GM04504 (cell line): ENCODE results near the gene ING2.
"Not testable (repeated sequence)": the region's sequence is repeated elsewhere in the genome, so short reads cannot be mapped to it uniquely, and the experiment has no call there.

ENCODE experiments used
- DNase-seq: peaks from one replicate; pipeline ENCODE4 v3.0.0-alpha.2; 2012; ENCODE audit warnings: low read depth

ING2 gene, protein sequence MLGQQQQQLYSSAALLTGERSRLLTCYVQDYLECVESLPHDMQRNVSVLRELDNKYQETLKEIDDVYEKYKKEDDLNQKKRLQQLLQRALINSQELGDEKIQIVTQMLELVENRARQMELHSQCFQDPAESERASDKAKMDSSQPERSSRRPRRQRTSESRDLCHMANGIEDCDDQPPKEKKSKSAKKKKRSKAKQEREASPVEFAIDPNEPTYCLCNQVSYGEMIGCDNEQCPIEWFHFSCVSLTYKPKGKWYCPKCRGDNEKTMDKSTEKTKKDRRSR

DNA sequence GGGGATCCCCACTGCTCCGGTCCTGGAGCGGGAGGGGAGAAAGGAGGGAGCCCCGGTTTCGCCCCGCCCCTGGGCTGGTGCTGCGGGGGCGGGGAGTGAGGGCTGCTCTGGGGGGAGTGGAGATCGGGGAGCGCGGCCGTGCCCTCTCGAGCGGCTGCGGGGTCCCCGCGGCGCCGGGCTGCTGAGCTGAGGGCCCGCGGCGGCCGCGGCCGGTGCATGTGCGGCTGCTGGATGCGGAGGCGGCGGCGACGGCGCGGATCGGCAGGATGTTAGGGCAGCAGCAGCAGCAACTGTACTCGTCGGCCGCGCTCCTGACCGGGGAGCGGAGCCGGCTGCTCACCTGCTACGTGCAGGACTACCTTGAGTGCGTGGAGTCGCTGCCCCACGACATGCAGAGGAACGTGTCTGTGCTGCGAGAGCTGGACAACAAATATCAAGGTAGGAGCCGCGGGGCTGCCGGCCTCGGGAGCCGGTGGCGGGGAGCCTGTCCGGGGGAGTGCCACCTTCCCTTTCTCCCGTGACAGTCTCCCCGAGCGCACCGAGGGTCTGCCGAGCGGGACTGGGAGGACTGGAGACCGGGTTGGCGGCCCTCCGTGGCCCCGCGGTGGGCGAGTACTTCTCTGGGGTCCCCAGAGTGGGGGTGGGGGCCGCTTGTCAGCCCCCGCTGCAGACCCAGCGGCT, at the start of gene ING2:
Gene ING2 (plus strand): TSS at position 129 of the 681 bp plus-strand sequence. CDS start 138 bp downstream, at position 267.
- DNase-seq = no peak

DNA sequence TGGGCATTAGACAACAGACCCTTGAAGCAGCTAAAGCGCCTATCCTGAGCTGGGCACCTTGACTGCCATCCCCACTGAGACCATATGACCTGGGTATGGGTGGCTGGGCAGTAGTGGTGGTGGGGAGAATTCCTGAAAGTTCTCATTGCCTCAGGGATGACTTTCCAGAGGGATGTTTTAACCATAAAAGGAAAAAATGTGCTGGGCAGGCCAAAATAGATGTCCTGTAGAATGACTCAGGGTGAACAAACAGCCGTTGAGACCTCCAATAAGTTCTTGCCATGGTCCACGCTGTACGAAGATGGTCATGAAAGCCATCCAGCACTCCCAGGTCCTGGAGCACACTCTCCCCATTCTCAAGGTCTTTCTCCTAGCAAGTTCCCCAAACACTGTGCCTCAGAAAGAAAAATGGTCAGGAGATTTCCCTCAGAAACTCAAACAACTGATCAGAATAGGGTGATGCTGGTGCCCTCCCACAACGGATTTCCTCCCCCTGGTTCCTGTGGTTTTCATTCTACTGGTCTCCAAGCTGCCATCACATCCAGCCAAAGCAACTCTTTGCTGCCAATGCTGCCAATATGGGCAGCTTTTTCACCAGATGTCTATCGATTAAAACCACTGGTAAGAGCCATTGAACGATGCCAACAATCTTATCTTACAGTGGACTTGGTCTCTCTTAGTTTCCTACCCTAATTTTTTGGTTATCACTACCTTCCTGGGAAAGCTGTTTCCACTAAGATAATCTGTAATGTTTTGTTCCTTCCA, 49.2 kb upstream of the ING2 start:
- no peak for DNase-seq

DNA sequence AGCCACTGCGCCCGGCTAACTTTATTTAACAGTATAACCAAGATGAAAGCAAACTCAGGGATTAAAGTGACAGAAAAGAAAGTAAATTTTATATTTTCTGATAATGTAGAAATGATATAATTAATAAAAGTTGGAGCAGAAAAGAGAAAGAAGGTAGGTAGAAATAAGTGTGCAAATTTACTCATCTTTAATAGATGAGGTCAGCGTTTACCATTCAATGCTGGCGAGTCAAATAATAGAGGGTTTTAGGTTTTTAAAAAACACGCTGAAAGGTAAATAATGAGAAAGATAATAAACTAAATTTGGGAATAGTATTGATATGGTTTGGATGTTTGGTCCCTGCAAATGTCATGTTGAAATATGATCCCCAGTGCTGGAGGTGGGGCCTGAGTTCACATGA, 46.9 kb upstream of the ING2 start:
- no peak for DNase-seq

- DNase-seq = not testable (repeated sequence)
Measured at GRCh38 chr4:183463903-183464619, 40.8 kb upstream of the ING2 start.

- not testable (repeated sequence) for DNase-seq
Measured at GRCh38 chr4:183465879-183466278, 39.0 kb upstream of the ING2 start.

- DNase-seq = no peak
Measured at GRCh38 chr4:183467246-183467645, 37.6 kb upstream of the ING2 start.

- DNase-seq = no peak
Measured at GRCh38 chr4:183468210-183469095, 36.4 kb upstream of the ING2 start.

DNA sequence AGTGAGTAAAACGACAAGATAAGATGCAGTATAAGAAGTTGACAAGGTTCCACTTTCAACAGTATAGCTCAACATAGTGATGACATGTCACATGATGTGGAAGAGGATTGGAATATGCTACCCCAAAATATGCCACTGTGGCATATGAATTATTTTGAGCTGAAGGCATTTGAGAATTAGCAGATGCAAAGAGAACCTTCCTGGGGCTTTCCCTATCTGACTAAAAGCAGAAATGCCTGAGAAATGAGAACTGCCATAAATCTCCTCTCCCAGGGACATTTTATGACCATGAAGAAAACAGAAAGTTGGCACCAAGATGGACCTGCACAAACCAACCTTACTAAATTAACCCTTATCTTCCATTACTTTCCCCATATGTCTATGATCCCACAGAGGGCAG, 35.6 kb upstream of the ING2 start:
- peak; percentile 22 for DNase-seq

- no peak for DNase-seq
Measured at GRCh38 chr4:183469936-183470335, 34.9 kb upstream of the ING2 start.

GRCh38 chr4:183470821-183471220, 34.0 kb upstream of the ING2 start:
- DNase-seq = no peak

GRCh38 chr4:183471946-183472708, 32.7 kb upstream of the ING2 start:
- peak; percentile 51 for DNase-seq

- no peak for DNase-seq
Measured at GRCh38 chr4:183478123-183478522, 26.7 kb upstream of the ING2 start.

DNA sequence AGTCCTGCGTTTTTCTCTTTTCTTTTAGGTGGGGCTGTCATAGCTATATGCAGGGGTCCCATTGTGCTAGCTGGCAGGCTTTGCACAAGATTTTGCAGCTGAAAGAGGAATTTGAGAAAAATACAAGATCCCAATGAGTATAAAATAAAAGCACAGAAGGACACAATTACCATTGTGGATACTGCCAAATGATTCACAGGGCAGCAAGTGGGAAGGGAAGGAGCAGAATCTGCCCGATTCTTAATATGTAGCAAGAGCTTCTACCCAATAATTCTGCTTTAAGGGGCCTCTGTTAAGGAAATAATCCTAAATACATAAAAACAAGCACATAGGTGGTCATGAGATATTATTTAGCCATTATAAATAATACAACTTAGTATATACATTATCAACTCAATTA, 25.9 kb upstream of the ING2 start:
- DNase-seq = no peak

DNA sequence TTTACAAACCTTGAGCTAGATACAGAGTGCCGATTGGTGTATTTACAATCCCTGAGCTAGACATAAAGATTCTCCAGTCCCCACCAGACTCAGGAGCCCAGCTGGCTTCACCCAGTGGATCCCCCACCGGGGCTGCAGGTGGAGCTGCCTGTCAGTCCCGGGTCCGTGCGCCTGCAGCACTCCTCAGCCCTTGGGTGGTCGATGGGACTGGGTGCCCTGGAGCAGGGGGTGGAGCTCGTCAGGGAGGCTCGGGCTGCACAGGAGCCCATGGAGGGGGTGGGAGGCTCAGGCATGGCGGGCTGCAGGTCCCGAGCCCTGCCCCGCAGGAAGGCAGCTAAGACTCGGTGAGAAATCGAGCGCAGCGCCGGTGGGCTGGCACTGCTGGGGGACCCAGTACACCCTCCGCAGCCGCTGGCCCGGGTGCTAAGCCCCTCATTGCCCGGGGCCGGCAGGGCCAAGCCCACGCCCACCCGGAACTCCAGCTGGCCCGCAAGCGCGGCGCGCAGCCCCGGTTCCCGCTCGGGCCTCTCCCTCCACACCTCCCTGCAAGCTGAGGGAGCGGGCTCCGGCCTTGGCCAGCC, 22.3 kb upstream of the ING2 start:
- DNase-seq = not testable (repeated sequence)

DNA sequence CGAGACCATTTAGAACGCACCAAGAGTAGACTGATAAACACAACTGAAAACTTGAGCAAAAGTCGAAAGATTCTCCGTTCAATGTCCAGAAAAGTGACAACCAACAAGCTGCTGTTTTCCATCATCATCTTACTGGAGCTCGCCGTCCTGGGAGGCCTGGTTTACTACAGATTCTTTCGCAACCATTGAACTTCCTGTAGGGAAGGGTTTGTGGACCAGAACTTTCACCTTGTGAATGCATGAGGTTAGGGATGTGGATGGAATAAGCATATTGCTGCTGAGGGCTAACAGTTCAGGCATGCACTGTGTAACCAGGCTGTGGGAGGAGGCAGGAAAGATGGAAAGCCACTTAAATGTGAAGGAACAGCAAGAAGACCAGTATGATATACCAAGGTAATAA, 20.9 kb upstream of the ING2 start:
- no peak for DNase-seq

DNA sequence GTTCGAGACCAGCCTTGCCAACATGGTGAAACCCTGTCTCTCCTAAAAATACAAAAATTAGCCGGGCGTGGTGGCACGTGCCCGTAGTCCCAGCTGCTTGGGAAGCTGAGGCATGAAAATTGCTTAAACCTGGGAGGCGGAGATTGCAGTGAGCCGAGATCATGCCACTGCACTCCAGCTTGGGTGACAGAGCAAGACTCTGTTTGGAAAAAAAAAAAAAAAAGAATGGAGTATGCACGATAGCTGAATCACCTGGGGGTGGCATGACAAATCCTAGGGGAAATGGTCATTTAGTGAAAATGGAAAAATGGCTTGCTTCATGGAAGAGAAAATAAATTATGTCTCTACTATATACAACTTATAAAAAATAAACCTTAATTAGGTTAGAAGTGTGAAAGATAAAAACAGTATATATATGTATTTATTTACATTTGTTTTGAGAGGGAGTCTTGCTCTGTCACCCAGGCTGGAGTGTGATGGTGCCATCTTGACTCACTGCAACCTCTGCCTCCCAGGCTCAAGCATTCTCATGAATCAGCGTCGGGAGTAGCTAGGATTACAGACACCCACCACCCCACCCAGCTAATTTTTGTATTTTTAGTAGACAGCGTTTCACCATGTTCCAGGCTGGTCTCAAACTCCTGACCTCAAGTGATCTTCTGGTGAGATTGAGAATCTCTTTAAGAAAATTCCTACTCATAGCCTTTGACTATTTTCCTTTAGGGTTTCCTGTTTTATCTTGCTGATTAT, 19.3 kb upstream of the ING2 start:
- DNase-seq = no peak

GRCh38 chr4:183492791-183493222, 12.1 kb upstream of the ING2 start:
- DNase-seq = peak; percentile 68

GRCh38 chr4:183493246-183493645, 11.6 kb upstream of the ING2 start:
- peak; percentile 37 for DNase-seq

DNA sequence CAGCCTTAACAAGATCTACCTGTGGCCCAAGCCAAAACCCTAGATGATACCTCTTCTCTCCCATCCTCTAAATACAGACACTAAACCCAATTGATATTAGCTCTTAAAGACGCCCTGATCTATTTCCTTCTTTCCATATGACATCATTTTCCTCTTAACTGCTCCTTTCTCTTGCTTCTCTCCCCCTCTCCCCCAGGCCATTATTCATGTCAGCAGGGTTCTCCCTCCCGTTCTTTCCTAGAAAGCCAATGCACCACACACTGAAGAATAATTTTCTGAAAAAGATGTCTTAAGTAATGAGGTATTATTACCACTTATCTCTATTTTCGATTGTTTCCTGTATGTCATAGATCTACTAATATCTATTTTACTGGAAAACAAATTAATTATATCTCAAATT, 9.7 kb upstream of the ING2 start:
- DNase-seq = no peak
